Bronchial epithelial cell (primary cell): ENCODE data around the gene SPON1. TPM values are rescaled to one million over a fixed set of nuclear protein-coding genes. Genes with fewer than 3 reads are reported as not detected.

Experiments
- DNase-seq: peaks from one replicate; pipeline ENCODE4 v3.0.0-alpha.2; 2010; ENCODE audit warnings: low read depth
- FAIRE-seq: peaks from 2 replicates; lab custom pipeline; 2011; peaks lifted over from hg19 to GRCh38; lab: Jason Lieb, UNC
- H3K27me3 ChIP-seq: 2 replicates; pipeline ENCODE4 v1.5.1; 2011; ENCODE audit warnings: low read length; ENCODE audit not compliant: control insufficient read depth, insufficient read depth
- H3K36me3 ChIP-seq: 2 replicates; pipeline ENCODE4 v1.5.1; 2011; ENCODE audit warnings: low read length; ENCODE audit not compliant: control insufficient read depth, insufficient read depth
- H3K4me3 ChIP-seq: 2 replicates; pipeline ENCODE4 v1.5.1; 2011; ENCODE audit warnings: mild to moderate bottlenecking, low read depth, low read length, control low read depth
- total RNA-seq: library from RNA; depleted of rRNA; stranded (reverse); fragments of >200 nt; gene quantifications from 2 replicates; pipeline ENCODE4 v1.2.1, GENCODE V29; 2014
- TF ChIP-seq, protein P1 (sequence below): IDR thresholded peaks from 2 replicates; pipeline ENCODE4 v1.5.1; 2011; ENCODE audit warnings: mild to moderate bottlenecking, moderate library complexity, low read length, control low read depth, inconsistent platforms; ENCODE audit not compliant: insufficient read depth, severe bottlenecking

The SPON1 gene
- total RNA-seq, 1 donor from 2014 or later: 0.26 TPM

DNA sequence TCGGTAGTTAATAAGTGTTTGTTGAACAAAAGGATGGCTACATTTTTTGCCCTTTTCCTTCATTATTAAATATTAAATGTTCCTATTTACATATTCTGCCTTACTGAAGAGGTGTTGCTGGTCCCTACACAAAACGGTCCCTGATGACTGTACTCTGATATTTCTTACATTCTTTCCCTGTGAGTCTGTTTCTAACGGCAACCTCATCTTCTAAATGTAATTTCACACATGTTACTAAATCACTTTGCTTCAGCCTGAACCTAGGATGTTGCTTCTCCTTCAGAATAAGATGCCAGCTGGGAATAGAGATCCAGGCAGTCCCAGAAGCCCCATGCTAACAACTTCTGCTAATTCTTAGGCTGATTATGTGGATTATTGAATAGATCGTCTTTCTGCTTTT lies 50.3 kb downstream of the SPON1 start:
- TF ChIP-seq, protein P1, sequence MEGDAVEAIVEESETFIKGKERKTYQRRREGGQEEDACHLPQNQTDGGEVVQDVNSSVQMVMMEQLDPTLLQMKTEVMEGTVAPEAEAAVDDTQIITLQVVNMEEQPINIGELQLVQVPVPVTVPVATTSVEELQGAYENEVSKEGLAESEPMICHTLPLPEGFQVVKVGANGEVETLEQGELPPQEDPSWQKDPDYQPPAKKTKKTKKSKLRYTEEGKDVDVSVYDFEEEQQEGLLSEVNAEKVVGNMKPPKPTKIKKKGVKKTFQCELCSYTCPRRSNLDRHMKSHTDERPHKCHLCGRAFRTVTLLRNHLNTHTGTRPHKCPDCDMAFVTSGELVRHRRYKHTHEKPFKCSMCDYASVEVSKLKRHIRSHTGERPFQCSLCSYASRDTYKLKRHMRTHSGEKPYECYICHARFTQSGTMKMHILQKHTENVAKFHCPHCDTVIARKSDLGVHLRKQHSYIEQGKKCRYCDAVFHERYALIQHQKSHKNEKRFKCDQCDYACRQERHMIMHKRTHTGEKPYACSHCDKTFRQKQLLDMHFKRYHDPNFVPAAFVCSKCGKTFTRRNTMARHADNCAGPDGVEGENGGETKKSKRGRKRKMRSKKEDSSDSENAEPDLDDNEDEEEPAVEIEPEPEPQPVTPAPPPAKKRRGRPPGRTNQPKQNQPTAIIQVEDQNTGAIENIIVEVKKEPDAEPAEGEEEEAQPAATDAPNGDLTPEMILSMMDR: no peak
- no peaks in the 10 kb centered on the region for H3K36me3 ChIP-seq
- DNase-seq: peak; percentile 36
- H3K27me3 ChIP-seq: peaks cover 1% of the 10 kb centered on the region
- no peak for FAIRE-seq
- no peak overlapping the region for H3K4me3 ChIP-seq

DNA sequence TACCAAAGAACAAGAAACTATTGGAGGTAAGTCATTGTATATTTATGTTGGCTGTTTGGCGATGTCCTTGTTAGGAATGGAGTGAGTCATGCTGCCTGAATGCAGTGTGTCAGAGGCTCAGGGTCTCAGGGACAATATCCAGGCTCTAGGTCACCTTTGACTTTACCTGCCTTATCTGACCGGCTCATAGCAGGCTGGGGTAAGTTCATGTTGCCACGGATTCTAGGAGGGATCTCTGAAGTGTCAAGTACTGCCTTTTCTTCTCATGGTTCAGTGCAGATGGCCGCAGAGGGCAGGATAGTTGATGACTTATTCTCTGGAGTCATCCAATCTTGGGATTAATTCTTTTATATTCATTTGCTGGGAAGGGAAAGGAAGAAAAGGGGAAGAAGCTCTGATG lies 53.2 kb downstream of the SPON1 start:
- H3K36me3 ChIP-seq: no peaks in the 10 kb centered on the region
- FAIRE-seq (no peak), DNase-seq (peak; percentile 74)
- H3K27me3 ChIP-seq: no peaks in the 10 kb centered on the region
- H3K4me3 ChIP-seq: no peak overlapping the region
- TF ChIP-seq, protein P1: no peak

DNA sequence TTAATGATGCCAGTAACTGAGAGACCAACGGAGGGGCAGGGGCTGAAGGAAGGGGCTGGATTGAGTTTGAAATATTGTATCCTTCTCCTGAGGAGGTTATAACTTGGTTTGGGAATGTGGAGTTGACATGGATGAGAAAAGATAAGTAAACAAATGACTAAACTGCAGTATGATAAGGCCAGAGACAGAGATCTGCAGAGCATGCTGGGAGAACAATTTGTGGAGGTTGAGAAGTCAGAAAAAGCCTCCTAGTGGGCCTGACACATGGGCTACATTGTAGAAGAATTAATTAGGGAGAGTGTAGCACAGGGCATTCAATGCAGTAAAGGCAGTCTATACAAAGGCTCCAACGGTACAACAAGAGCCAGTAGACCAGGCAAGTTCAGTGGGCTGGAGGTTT lies 55.9 kb downstream of the SPON1 start:
- Histone ChIP-seq H3K27me3 (no peaks in the 10 kb centered on the region), H3K36me3 (no peaks in the 10 kb centered on the region), H3K4me3 (no peak overlapping the region)
- DNase-seq (no peak), FAIRE-seq (no peak)
- TF ChIP-seq, protein P1: no peak

DNA sequence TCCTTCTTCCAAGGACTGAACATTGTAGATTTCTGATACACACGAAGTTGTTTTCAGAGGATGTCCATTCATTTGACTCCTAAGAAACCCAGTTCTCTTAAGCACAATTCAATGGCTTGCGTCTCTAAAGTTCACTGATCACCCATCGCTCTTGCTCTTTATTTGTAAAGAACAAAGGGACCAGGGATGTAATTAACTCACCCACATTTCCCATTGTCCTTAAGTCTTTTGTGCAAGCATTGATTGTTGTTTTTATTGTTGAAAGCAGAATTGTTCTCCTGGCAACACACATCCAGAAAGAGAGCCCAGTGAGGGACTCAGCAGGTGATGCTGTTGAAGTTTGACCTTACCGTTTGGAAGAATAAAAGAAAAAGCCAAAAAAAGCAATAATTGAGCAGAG lies 59.2 kb downstream of the SPON1 start:
- H3K36me3 ChIP-seq: no peaks in the 10 kb centered on the region
- DNase-seq (no peak), FAIRE-seq (no peak)
- H3K27me3 ChIP-seq: no peaks in the 10 kb centered on the region
- TF ChIP-seq, protein P1: no peak
- no peak overlapping the region for H3K4me3 ChIP-seq

DNA sequence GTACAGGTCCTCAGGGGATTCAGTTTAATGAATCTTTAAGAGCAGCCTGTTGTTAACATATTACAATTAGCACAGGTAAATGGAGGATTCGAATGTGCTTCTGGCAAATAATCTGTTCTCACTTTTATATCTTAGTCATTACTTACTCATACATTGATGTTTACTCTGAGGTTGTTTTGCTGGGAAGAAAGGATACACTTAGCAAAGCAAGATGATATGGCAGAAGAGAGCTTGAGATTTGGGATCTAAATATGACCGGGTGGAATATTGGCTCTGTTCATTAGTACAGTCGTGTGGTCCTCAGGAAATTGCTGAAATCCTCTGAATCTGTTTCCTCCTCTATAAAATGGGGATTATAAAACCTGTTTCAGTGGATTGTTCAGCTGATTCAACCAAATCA lies 59.7 kb downstream of the SPON1 start:
- H3K27me3 ChIP-seq: no peaks in the 10 kb centered on the region
- FAIRE-seq (no peak), DNase-seq (peak; percentile 82)
- no peaks in the 10 kb centered on the region for H3K36me3 ChIP-seq
- no peak overlapping the region for H3K4me3 ChIP-seq
- TF ChIP-seq, protein P1: no peak

DNA sequence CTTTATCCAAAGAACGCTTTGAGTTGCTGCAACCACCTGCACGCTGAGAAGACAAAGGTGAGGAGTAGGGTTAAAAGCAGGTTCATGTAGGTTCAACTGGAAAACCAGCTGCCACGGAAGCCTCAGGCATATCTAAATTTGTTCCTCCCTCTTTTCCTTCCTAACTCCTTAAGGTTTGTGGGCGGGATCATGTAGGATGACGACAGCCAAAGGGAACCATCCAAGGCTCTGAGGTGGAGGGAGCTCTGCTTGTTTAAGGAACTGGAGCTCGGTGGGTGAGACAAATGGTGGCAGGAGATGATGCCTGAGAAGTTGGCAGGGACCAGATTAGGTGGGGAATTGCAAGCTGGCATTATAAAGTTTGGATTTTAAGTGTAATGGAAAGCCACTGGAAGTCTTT lies 60.3 kb downstream of the SPON1 start:
- FAIRE-seq (no peak), DNase-seq (no peak)
- Histone ChIP-seq H3K36me3 (no peaks in the 10 kb centered on the region), H3K27me3 (no peaks in the 10 kb centered on the region), H3K4me3 (no peak overlapping the region)
- TF ChIP-seq, protein P1: no peak
